Measurements from ENCODE around the gene ZFYVE27. TPM values are rescaled to one million over a fixed set of nuclear protein-coding genes. Genes with fewer than 3 reads are reported as not detected.
A peak's percentile ranks its signal among the peaks of the same experiment; 100 is the strongest.

Gene ZFYVE27
- polyA plus RNA-seq, 3 donors: 6.2 to 31.1 (median 9.7) TPM

- peaks cover 18% of the 10 kb centered on the region for H3K79me2 ChIP-seq (ENCODE audit: insufficient read depth, low read length)
- intact Hi-C loops (cut with micrococcal nuclease): loop anchor here in 1 of 2 donors (5.0 kb wide), 1 partner anchor 37 kb away; no protein-coding TSS in a partner anchor
- under 1% methylated on average over 69 of the region's 69 CpGs for WGBS (ENCODE audit: insufficient coverage)
- peak overlapping the region; percentile 68 to 89 for H3K27ac ChIP-seq (ENCODE audit: low read depth in 1 of 2, low read length in 2 of 2)
- Mint-ChIP-seq H3K36me3 (peaks cover 20 to 22% of the 10 kb centered on the region in 2 donors), H3K27ac (peak overlapping the region; percentile 85 to 94 (median 92)), H3K27me3 (ENCODE audit: low read depth in 3 of 3) (peaks cover 0 to 5% (median 2%) of the 10 kb centered on the region in 3 donors), H3K4me1 (peaks cover 61% of the 10 kb centered on the region), H3K4me3 (peak overlapping the region; percentile 80 to 92), H3K9me3 (peaks cover 0 to 3% (median 0%) of the 10 kb centered on the region in 7 donors)
- TF ChIP-seq CTCF (IDR thresholded peaks at IDR 0.05): no peak
- peak overlapping the region; percentile 85 for H2AFZ ChIP-seq (ENCODE audit: insufficient read depth, low read depth, low read length, poor library complexity, severe bottlenecking)
- H4K20me1 ChIP-seq (ENCODE audit: insufficient read depth, low read length): peaks cover 28% of the 10 kb centered on the region
- peak overlapping the region; percentile 78 for H3K9ac ChIP-seq (ENCODE audit: insufficient read depth, low read length, poor library complexity, severe bottlenecking)
- H3K4me1 ChIP-seq (ENCODE audit: control insufficient read depth in 1 of 2, insufficient read depth in 2 of 2, low read length in 2 of 2): peaks cover 59 to 70% of the 10 kb centered on the region in 2 donors
- DNase-seq: peak; percentile 78 to 90 (median 86)
- H3K27me3 ChIP-seq (ENCODE audit: control insufficient read depth in 2 of 2, insufficient read depth in 2 of 2, low read length in 2 of 2): no peaks in the 10 kb centered on the region
- H3K36me3 ChIP-seq (replicated peaks in 1 of 2; ENCODE audit: control insufficient read depth in 1 of 2, insufficient read depth in 2 of 2, low read length in 2 of 2): peaks cover 0 to 19% of the 10 kb centered on the region in 2 donors
- H3K4me2 ChIP-seq (replicated peaks; ENCODE audit: extremely low read depth, low read length, poor library complexity, severe bottlenecking): peak overlapping the region; percentile 78
- peak overlapping the region; percentile 40 to 70 (median 43) for H3K4me3 ChIP-seq (replicated peaks in 1 of 3; ENCODE audit: low read depth in 2 of 3, low read length in 3 of 3)
- H3K9me3 ChIP-seq (replicated peaks in 1 of 2; ENCODE audit: control insufficient read depth in 1 of 2, insufficient read depth in 1 of 2, low read length in 2 of 2): no peaks in the 10 kb centered on the region
Observed at GRCh38 chr10:97713826-97714400, 23.0 kb upstream of the ZFYVE27 start.

- peak overlapping the region; percentile 80 to 92 for H3K4me3 Mint-ChIP-seq
- H3K36me3 ChIP-seq (replicated peaks in 1 of 2; ENCODE audit: control insufficient read depth in 1 of 2, insufficient read depth in 2 of 2, low read length in 2 of 2): peaks cover 0 to 26% of the 10 kb centered on the region in 2 donors
- TF ChIP-seq CTCF (IDR thresholded peaks at IDR 0.05): no peak
- H3K9me3 ChIP-seq (replicated peaks in 1 of 2; ENCODE audit: control insufficient read depth in 1 of 2, insufficient read depth in 1 of 2, low read length in 2 of 2): no peaks in the 10 kb centered on the region
- intact Hi-C loops (cut with micrococcal nuclease): loop anchor here in 1 of 2 donors (5.0 kb wide), 1 partner anchor 37 kb away; no protein-coding TSS in a partner anchor
- peak overlapping the region; percentile 85 for H2AFZ ChIP-seq (ENCODE audit: insufficient read depth, low read depth, low read length, poor library complexity, severe bottlenecking)
- H4K20me1 ChIP-seq (ENCODE audit: insufficient read depth, low read length): peaks cover 33% of the 10 kb centered on the region
- H3K9me3 Mint-ChIP-seq: peaks cover 0 to 3% (median 0%) of the 10 kb centered on the region in 7 donors
- peaks cover 0 to 1% (median 0%) of the 10 kb centered on the region in 3 donors for H3K27me3 Mint-ChIP-seq (ENCODE audit: low read depth in 3 of 3)
- 0% methylated on average over 71 of the region's 74 CpGs for WGBS (ENCODE audit: insufficient coverage)
- DNase-seq: peak; percentile 64 to 70 (median 66)
- H3K4me1 Mint-ChIP-seq: peaks cover 64% of the 10 kb centered on the region
- no peaks in the 10 kb centered on the region for H3K27me3 ChIP-seq (ENCODE audit: control insufficient read depth in 2 of 2, insufficient read depth in 2 of 2, low read length in 2 of 2)
- H3K4me2 ChIP-seq (replicated peaks; ENCODE audit: extremely low read depth, low read length, poor library complexity, severe bottlenecking): peak overlapping the region; percentile 78
- peak overlapping the region; percentile 85 to 94 (median 92) for H3K27ac Mint-ChIP-seq
- H3K9ac ChIP-seq (ENCODE audit: insufficient read depth, low read length, poor library complexity, severe bottlenecking): peak overlapping the region; percentile 78
- peaks cover 24 to 27% of the 10 kb centered on the region in 2 donors for H3K36me3 Mint-ChIP-seq
- H3K79me2 ChIP-seq (ENCODE audit: insufficient read depth, low read length): peaks cover 18% of the 10 kb centered on the region
- H3K27ac ChIP-seq (ENCODE audit: low read depth in 1 of 2, low read length in 2 of 2): peak overlapping the region; percentile 68 to 89
- peak overlapping the region; percentile 40 to 70 (median 43) for H3K4me3 ChIP-seq (replicated peaks in 1 of 3; ENCODE audit: low read depth in 2 of 3, low read length in 3 of 3)
- peaks cover 62 to 73% of the 10 kb centered on the region in 2 donors for H3K4me1 ChIP-seq (ENCODE audit: control insufficient read depth in 1 of 2, insufficient read depth in 2 of 2, low read length in 2 of 2)
Observed at GRCh38 chr10:97714401-97715258, 22.3 kb upstream of the ZFYVE27 start.
